HG03139 (cell line): ENCODE measurements around the gene CHTOP.

Experiments
- ATAC-seq: cut with Tn5 transposase; IDR thresholded peaks from one replicate; pipeline ENCODE4 v1.9.1; 2021; ENCODE audit not compliant: unreplicated experiment

Gene CHTOP

GRCh38 chr1:153683854-153684253, 50.0 kb downstream of the CHTOP start:
- no peak for ATAC-seq

DNA sequence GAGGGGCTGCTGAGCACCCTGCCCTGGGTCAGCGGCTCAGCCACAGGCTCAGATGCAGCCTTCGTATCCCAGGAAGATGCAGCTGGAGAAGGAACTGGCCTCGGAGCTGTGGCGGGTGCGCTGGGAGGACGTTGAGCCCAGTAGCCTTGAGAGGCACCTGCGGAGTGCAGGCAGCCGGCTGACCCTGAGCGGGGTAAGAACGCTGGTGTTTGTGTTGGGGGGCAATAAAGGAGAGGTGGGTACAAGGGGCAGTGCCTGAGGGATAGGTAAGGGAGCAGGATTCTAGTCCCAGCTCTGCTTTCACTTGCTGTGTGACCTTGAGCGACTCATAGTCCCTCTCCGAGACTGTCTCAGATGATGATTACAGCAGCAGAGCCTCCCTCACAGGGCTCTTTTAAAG, 51.0 kb downstream of the CHTOP start:
- no peak for ATAC-seq

GRCh38 chr1:153685544-153686340, 51.9 kb downstream of the CHTOP start:
- no peak for ATAC-seq

GRCh38 chr1:153687346-153688125, 53.7 kb downstream of the CHTOP start:
- no peak for ATAC-seq

DNA sequence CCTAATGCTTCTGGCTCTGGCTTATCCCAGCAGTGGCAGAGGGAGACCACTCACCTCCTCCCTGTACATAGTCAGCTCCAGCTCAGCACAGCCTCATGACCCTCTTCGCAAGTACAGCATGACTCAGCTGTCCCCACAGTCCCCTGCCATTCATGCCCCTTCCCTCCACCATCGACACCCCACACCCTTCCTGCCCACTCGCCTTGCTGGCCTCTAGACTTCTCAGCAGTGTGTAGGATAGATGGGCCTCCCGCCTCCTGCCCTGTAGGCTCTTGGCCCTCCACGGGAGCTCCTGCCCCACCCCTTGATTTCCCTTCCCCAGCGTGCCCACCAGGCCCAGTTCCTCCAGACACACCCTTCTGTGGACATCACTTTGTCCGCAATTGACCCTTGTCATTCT, 54.4 kb downstream of the CHTOP start:
- ATAC-seq, result no peak

DNA sequence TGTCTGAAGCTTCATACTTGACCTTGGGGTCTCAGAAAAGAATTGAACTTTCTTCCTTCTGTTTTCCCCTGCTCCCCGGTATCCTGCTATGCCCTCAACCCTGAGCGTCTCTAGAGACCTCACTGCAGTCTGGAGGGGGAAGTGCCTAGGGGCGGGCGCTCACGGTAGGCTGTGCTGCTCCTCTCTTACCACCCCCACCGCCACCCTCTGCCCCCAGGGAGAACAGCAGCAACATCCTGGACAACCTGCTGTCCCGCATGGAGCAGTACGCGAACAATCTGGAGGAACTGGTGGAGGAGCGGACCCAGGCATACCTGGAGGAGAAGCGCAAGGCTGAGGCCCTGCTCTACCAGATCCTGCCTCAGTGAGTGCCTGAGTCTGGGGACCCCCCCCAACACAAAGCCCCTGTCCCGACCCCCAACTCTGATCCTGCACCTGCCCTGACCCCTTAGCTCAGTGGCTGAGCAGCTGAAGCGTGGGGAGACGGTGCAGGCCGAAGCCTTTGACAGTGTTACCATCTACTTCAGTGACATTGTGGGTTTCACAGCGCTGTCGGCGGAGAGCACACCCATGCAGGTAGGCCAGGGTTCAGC, 55.0 kb downstream of the CHTOP start:
- ATAC-seq, result no peak

- no peak for ATAC-seq
Measured at GRCh38 chr1:153693466-153693865, 59.6 kb downstream of the CHTOP start.
